Heart left ventricle (tissue), 13 donors: ENCODE measurements around the gene ERGIC1.

ENCODE experiments used
- CTCF ChIP-seq, 12 donors: fragments of 200-600 bp; sonication (generic) in 4 of 12; IDR thresholded peaks; one replicate each; pipeline versions ENCODE4 v1.5.0 to v1.8.0; 2018 to 2022; ENCODE audit warnings: antibody characterized with exemption in 12 of 12, mild to moderate bottlenecking in 5 of 12
- POLR2A ChIP-seq, 2 donors: fragments of 450-650 bp; IDR thresholded peaks; one replicate each; pipeline ENCODE4 v1.6.1; 2017; ENCODE audit warnings: antibody characterized with exemption in 2 of 2, mild to moderate bottlenecking in 2 of 2, moderate library complexity in 2 of 2
- donor health status: ischemic (EF 13 %, LVEDD 7.1; RV severe dilation, severe dysfunction).
- donor health status: DM: no; HTN: yes; CAD: no.
- donor health status: DM: no; HTN: no; CAD: no.
- donor health status: ischemic (EF 25% LVEDD 6.9; RV normal size, moderate dysfunction).
- donor health status: ischemic (EF 25% LVEDD 5.7; RV mildly dilated, moderate dysfunction).
- donor health status: ischemic (EF 35%, LVEDD 5.7; RV mildly dilated, moderate dysfunction).
- donor health status: nonischemic (EF 11% LVEDD 7.7; RV severe dilation, severe dysfunction).
- donor health status: DM: yes; HTN: yes; CAD: no.
- donor health status: PGD.
- donor health status: ischemic (EF 29% LVEDD 5.4; RV normal size, mild dysfunction).
- donor health status: nonischemic (EF 23%, LVEDD 6.1; RV moderate dilation, normal function).

DNA sequence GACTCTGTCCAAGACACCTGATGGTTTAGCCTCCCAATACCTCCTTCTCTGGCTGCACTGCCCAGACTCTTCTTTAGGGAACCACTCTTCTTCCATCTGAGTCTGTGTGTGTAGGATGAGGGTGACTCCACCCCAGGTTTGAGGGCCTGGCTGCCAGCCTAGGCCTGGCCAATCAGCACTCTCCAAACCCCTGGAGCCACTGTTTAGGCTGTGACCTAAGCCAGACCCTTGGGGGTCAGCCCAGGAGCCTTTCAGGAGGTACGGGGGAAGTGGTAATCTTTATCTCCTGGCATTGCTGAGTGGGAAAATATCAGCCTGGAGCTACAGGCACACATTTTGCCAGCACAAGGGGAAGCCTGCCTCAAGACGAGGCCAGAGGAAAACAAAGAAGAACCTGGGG, 6.2 kb upstream of the ERGIC1 start:
- no peak for TF ChIP-seq POLR2A (IDR thresholded peaks at IDR 0.05)
- TF ChIP-seq CTCF (IDR thresholded peaks at IDR 0.05): no peak
